ENCODE measurements around the gene SYDE1.
A peak's percentile ranks its signal among the peaks of the same experiment; 100 is the strongest.

The SYDE1 gene

GRCh38 chr19:15108845-15109767 lies 1.9 kb downstream of the SYDE1 start:
- DNase-seq: no peak

- DNase-seq: no peak
These were observed 2.7 kb downstream of the SYDE1 start for GRCh38 chr19:15109768-15110417.

DNA sequence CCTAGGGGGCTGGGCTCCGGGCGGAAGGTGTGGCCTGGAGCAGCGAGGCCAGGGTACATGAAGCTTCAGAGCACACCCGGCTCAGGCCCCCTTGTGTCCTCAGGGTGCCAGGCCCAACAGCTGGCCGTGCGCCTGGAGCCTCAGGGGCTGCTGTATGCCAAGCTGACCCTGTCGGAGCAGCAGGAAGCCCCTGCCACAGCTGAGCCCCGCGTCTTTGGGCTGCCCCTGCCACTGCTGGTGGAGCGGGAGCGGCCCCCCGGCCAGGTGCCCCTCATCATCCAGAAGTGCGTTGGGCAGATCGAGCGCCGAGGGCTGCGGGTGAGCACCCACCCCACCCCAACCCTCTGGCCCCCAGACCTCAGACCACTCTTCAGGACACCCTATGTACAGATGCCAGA lies 3.2 kb downstream of the SYDE1 start:
- no peak for DNase-seq

GRCh38 chr19:15111758-15112157 lies 4.6 kb downstream of the SYDE1 start:
- DNase-seq: no peak

DNA sequence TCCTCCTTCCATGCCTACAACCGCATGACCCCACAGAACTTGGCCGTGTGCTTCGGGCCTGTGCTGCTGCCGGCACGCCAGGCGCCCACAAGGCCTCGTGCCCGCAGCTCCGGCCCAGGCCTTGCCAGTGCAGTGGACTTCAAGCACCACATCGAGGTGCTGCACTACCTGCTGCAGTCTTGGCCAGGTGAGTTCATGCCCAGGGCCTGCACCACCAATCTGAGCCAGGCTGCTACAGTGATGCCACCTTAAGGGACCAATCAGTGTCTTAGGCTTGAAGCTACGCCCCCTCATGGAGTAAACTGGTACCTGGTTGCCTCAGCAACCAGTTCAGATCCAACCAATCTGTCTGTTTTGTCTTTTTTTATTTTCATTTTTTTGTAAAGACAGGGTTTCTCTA lies 5.2 kb downstream of the SYDE1 start:
- DNase-seq: no peak

DNA sequence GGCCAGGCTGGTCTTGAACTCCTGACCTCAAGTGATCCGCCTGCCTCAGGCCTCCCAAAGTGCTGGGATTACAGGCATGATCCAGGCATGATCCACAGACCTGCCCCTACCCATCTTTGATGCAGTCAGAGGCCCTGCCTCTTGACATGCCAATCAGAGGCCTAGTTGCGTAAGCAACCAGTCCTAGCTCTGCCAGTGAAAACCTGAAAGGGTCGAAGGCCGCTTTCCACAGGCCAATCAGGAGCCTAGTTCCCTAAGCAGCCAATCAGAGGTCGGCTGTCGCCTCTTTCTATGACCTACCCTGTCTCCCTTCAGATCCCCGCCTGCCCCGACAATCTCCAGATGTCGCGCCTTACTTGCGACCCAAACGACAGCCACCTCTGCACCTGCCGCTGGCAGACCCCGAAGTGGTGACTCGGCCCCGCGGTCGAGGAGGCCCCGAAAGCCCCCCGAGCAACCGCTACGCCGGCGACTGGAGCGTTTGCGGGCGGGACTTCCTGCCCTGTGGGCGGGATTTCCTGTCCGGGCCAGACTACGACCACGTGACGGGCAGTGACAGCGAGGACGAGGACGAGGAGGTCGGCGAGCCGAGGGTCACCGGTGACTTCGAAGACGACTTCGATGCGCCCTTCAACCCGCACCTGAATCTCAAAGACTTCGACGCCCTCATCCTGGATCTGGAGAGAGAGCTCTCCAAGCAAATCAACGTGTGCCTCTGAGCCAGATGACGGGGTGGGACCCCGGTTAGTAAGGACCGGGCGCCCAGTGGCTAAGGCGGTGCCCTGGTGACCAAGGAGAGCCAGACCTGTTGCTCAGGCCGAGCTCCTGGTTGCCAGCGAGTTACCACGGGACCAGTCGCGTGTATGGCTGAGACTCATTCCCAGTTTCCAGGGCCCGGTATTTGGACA lies 6.3 kb downstream of the SYDE1 start:
- no peak for DNase-seq

DNA sequence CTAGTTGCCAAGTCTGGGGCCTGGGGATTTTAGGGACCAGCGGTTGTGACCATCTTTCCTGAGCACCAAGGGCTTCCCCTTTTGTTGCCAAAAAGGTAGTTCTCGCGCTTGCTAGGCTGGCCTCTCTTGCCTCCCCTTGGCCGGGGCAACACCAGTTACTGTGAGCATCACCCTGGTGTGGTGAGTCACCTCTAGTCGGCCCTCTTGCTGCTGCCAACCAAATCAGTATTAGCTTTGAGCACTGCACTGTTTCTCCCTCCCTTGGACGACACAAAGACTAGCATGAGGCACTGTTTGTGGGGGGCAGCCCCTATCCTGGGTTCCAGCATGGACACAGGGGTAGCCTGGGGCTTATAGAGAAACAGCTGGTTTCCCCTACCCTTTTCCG lies 6.9 kb downstream of the SYDE1 start:
- DNase-seq: no peak

- no peak for DNase-seq
These were observed 7.9 kb downstream of the SYDE1 start for GRCh38 chr19:15115080-15115479.

DNA sequence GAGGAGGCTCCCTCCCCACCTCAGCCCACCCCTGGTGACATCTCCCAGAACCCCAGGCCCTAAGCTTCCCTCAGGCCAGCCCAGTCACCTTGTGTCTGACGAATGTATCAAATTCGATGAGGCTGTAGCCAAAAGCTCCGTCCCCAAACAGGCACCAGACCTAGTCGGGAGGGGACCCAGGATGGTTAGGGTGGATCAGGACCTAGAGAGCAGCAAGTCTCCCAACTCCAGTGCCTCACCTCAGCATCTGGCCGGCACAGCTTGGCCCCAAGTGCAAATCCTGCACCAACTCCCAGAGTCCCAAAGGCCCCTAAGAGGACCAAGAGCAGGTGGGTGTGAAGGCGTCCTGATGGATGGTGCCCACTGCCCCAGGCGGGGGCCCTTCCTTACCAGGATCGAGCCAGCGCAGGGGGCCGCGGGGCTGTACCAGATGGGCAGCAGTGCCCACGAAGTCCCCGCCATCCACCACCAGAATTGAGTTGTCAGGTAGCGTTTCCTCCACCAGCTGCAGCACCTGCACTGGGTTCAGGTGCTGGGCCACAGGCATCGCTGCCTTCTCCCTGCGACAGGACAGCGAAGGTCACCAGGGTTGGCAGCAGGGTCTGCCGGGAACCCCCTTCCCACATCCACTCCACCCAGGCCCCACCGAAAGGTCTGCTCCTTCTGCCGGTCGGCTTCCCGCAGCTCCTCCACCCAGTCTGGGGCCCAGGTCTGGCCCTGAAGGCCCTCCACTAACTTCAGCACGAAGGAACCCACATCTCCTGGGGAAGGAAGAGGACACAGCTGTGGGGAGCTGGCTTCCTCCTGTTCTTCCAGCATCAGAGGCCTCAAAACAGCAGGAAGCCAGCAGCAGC lies 8.8 kb downstream of the SYDE1 start:
- DNase-seq: no peak

DNA sequence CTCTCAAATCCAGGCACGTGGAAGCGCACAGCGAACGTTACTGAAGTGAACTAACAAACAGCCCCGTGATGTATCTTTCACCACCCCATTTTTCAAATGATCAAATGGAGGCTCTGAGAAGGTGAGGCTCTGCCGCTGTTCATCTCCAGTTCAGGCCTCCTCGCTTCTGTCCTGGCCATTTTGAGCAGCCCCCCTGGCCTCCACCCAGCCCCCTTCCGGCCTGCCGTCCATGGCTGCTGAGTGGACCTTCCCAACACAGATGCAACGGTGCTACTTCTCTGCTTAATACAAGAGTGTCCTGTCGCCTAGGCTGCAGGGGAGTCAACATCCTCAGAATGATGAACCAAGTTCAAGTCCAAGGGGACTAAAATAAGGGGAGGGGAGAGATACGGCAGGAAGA lies 9.7 kb downstream of the SYDE1 start:
- no peak for DNase-seq

- no peak for DNase-seq
These were observed 11.0 kb downstream of the SYDE1 start for GRCh38 chr19:15118248-15118647.

GRCh38 chr19:15118789-15119494 lies 11.7 kb downstream of the SYDE1 start:
- DNase-seq: no peak

- DNase-seq: no peak
These were observed 13.2 kb downstream of the SYDE1 start for GRCh38 chr19:15120135-15121026.

DNA sequence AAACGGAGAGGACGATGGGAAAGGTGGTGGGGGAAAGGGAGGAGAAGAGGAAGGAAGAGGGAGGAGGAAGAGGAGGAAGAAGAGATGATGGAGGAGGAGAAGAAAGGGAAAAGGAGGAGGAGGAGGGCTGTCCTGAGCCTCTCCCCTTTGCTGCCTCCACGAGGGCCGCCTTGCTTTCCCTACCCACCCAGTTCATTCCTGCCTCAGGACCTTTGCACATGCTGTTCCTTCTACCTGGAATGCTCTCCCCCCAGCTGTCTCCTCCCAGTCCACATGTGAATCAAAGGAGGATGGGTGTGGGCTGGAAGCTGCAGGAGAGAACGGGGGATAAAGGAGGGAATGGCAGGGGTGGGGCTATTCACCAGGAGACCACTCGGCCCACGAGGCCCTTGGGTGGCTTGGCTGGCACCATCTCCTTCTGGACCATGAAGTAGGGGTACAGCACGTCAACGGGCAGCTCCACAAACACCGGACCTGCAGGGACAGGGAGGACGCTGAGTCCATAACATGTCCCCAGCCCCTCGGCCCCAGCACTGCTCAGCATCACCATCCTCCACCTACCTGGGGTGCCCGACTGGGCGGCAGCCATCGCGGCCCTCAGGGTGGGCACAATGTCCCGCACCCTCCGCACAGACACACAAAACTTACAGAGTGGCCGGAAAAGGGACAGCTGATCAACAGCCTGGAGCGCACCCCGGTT lies 15.3 kb downstream of the SYDE1 start:
- no peak for DNase-seq

DNA sequence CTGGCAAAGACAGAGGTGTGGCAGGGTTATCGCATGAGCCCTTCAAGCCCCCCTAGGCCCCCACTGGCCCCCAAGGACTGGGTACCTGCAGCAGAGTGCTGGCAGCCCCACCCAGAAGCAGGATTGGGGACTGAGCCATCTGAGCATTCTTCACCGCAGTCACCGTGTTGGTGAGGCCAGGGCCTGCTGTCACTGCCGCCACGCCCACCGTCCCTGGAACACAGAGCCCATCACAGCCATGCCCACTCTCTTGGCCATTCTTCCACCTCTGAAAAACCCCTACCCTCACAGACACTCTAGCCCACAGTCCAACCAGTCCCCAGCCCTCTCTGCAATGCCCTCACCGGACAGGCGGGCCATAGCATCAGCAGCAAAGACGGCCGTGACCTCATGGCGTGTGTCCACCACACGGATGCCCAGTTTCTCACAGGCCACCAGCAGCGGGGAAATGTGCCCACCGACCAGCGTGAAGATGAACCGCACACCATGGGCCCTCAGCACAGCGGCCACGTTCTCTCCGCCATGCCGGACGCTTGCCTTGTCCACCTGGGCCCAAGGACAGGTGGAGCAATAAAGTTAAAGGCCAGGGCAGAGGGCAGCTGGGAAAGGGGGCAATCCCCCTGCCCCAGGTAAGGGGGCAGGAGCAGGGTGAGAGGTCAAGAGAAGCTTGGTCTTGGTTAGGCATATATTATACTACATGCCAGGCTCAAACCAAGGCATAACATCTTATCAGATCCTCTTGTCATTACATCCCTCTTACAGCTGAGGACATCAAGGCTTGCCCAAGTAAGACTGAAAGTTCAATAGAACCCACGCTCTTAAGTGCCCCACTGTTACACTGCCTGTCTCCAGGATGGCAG lies 16.1 kb downstream of the SYDE1 start:
- DNase-seq: no peak

DNA sequence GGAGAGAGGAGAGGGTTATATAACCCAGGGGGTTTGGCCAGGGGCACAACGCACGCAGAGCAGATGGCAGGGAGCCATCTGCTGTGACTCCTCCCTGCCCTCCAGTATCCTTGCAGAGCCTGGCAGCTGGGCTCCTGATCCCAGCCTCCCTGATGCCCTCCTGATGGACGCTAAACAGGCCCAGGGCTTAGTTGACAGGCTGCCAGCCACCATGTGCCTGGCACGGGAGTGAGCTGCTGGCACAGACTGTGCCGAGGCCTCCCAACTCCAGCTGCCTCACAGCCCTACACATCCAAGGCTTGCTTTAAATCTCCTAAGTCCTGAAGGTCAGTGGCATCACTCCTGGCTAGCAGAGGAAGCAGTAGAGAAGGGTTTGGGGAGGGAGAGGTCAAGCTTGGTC lies 16.7 kb downstream of the SYDE1 start:
- no peak for DNase-seq

GRCh38 chr19:15124572-15125231 lies 17.5 kb downstream of the SYDE1 start:
- peak; percentile 62 for DNase-seq
